Measurements from ENCODE around the gene CHTF8. TPM values are rescaled to one million over a fixed set of nuclear protein-coding genes. Genes with fewer than 3 reads are reported as not detected.

Gene CHTF8
- 58.0 and 69.9 TPM in 2 replicates for total RNA-seq (2014; rRNA removed; shearing (Covaris generic))
- polyA plus RNA-seq (2016; fragmentation: Nextera tagmentation; extraction: Ambion mirVana), result 56.7 and 57.7 TPM in 2 replicates

DNA sequence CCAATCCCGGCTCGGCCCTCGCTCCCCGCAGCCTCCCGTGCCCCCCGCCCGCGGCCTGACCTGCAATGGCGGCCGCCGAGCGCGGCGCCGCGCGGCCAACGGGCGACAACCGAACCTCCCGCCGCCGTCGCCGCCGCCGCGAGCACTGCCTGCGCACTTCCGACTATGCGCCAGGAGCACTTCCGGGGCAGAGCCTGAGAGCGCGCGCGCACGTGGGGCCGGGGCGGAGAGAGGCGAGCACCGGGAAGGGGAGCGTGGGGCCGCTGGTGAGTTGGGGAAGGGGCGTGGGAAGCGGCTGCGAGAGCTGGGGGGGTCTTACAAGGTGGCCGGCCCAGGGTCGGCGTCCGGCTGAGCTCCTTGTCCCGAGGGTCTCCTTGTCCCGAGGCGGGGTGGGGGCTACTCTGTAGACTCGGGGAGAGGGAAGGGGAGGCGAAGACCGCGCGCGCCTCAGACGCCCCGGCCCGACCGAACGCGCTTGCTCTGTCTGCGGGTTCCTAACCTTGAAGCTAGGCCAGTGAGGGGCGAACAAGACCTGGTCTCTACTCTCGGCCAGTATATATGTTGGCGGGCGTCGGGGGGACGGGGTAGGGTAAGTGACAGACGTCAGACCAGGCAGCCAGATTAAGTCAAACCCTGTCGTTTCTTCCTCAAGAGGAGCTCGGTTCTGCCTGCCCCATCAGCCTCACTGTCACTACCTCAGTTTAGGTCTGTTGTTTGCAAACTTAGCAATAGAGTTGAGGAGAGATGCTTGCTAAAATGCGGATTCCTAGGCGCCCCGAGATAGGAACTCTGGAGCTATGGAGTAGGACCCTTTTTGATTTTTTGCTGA lies at the start of gene CHTF8, which contains the start of gene UTP4:
Gene CHTF8, minus strand, starts transcription at position 165 of the 829 bp plus-strand sequence. CDS start 11,130 bp downstream, outside the sequence.
Gene UTP4, plus strand, starts transcription at position 226 of the 829 bp plus-strand sequence. CDS start 811 bp downstream, outside the sequence.
- Histone ChIP-seq H3K4me2 (ENCODE audit: unreplicated experiment) (peak within 1 kb of the TSS; percentile 94), H3K79me2 (ENCODE audit: insufficient read depth) (peaks cover 96% of the 10 kb centered on the region), H3K9me2 (ENCODE audit: insufficient read depth) (no peaks in the 10 kb centered on the region), H3K4me3 (peak within 1 kb of the TSS; percentile 98), H3K9ac (peak within 1 kb of the TSS; percentile 96), H3F3A (ENCODE audit: insufficient read depth) (peaks cover 19% of the 10 kb centered on the region), H2AFZ (peak within 1 kb of the TSS; percentile 84), H3K4me1 (ENCODE audit: insufficient read depth) (peaks cover 11% of the 10 kb centered on the region), H3K9me3 (ENCODE audit: low read depth) (no peaks in the 10 kb centered on the region), H3K27me3 (replicated peaks; ENCODE audit: insufficient read depth) (no peaks in the 10 kb centered on the region), H4K20me1 (ENCODE audit: insufficient read depth) (no peaks in the 10 kb centered on the region), H3K27ac (peak within 1 kb of the TSS; percentile 58), H3K36me3 (ENCODE audit: low read depth) (peaks cover 7% of the 10 kb centered on the region)
- DNase-seq, result peak; percentile 95
- TF ChIP-seq EZH2 (IDR thresholded peaks at IDR 0.05; ENCODE audit: insufficient read depth, poor library complexity, severe bottlenecking) (no peak), EZH2phosphoT487 (IDR thresholded peaks at IDR 0.05; ENCODE audit: insufficient read depth, low read depth) (no peak)
- 0 to 1% methylated on average over 44 to 72 of the region's 78 CpGs for WGBS, 2 experiments (ENCODE audit: low coverage in 1 of 2, low lambda C conversion rate in 2 of 2, missing lambda C conversion rate in 2 of 2)
- in situ Hi-C loops (cut with MboI), result no loop called here

GRCh38 chr16:69180011-69180338 lies 47.6 kb upstream of the CHTF8 start:
- Histone ChIP-seq H3K36me3 (ENCODE audit: low read depth) (no peaks in the 10 kb centered on the region), H3K9me3 (ENCODE audit: low read depth) (no peaks in the 10 kb centered on the region), H3K4me3 (no peak overlapping the region), H3K9ac (no peak overlapping the region), H3K9me2 (ENCODE audit: insufficient read depth) (no peaks in the 10 kb centered on the region), H2AFZ (no peak overlapping the region), H3K4me2 (ENCODE audit: unreplicated experiment) (peak overlapping the region; percentile 41), H3K27ac (peak overlapping the region; percentile 73), H3F3A (ENCODE audit: insufficient read depth) (peaks cover 23% of the 10 kb centered on the region), H3K27me3 (replicated peaks; ENCODE audit: insufficient read depth) (no peaks in the 10 kb centered on the region), H4K20me1 (ENCODE audit: insufficient read depth) (no peaks in the 10 kb centered on the region), H3K4me1 (ENCODE audit: insufficient read depth) (peaks cover 37% of the 10 kb centered on the region), H3K79me2 (ENCODE audit: insufficient read depth) (no peaks in the 10 kb centered on the region)
- in situ Hi-C loops (cut with MboI), result no loop called here
- DNase-seq, result no peak
- TF ChIP-seq EZH2 (IDR thresholded peaks at IDR 0.05; ENCODE audit: insufficient read depth, poor library complexity, severe bottlenecking), result no peak
- no peak for TF ChIP-seq EZH2phosphoT487 (IDR thresholded peaks at IDR 0.05; ENCODE audit: insufficient read depth, low read depth)

- in situ Hi-C loops (cut with MboI), result no loop called here
- Histone ChIP-seq H3K79me2 (ENCODE audit: insufficient read depth) (no peaks in the 10 kb centered on the region), H3K27ac (peak overlapping the region; percentile 73), H3K4me3 (peak overlapping the region; percentile 14; the same call in 1 of the 2 replicates), H3K9ac (peak overlapping the region; percentile 27), H2AFZ (no peak overlapping the region), H3K9me2 (ENCODE audit: insufficient read depth) (no peaks in the 10 kb centered on the region), H3K4me2 (ENCODE audit: unreplicated experiment) (peak overlapping the region; percentile 41), H3K36me3 (ENCODE audit: low read depth) (no peaks in the 10 kb centered on the region), H3K9me3 (ENCODE audit: low read depth) (no peaks in the 10 kb centered on the region), H3F3A (ENCODE audit: insufficient read depth) (peaks cover 24% of the 10 kb centered on the region), H3K27me3 (replicated peaks; ENCODE audit: insufficient read depth) (no peaks in the 10 kb centered on the region), H3K4me1 (ENCODE audit: insufficient read depth) (peaks cover 37% of the 10 kb centered on the region), H4K20me1 (ENCODE audit: insufficient read depth) (no peaks in the 10 kb centered on the region)
- WGBS, 2 experiments (ENCODE audit: low coverage in 1 of 2, low lambda C conversion rate in 2 of 2, missing lambda C conversion rate in 2 of 2), result 1 to 2% methylated on average over 6 of the region's 6 CpGs
- TF ChIP-seq EZH2 (IDR thresholded peaks at IDR 0.05; ENCODE audit: insufficient read depth, poor library complexity, severe bottlenecking), result no peak
- 0 out of 2 replicates have a peak, but pooled peaks have one; percentile 57 for TF ChIP-seq EZH2phosphoT487 (IDR thresholded peaks at IDR 0.05; ENCODE audit: insufficient read depth, low read depth)
- DNase-seq, result peak; percentile 89
Measured at GRCh38 chr16:69179328-69180010, 47.1 kb upstream of the CHTF8 start.

DNA sequence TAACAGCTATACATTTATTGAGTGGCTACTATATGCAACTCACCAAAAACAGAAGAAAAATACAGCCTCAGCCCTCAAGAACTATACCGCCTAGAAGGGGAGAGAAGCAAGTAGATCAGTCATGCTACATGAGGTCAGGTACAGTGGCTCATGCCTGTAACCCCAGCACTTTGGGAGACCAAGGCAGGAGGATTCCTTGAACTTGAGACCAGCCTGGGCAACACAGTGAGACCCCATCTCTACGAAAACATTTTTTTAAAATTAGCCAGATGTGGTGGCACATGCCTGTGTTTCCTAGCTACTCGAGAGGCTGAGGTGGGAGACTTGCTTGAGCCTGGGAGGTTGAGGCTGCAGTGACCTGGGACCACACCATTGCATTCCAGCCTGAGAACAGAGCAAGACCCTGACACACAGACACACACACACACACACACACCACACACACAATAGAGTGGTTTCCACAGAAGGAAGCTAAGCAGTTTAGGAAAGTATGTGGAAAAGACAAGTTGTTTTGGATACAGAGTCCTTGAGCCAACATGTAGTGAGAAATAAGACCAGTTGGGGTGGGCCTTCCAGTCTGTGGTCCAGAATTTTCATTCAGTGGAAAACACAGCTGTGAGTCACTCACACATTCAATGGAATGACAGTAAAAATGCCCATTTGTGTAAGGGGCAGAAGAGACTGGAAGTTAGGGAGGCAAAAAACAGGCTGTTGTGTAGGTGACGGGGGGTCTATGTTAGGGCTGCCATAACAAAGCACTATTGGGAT lies 43.8 kb upstream of the CHTF8 start:
- Histone ChIP-seq H3F3A (ENCODE audit: insufficient read depth) (peaks cover 53% of the 10 kb centered on the region), H2AFZ (no peak overlapping the region), H3K9me3 (ENCODE audit: low read depth) (no peaks in the 10 kb centered on the region), H3K27ac (peak overlapping the region; percentile 67), H3K9me2 (ENCODE audit: insufficient read depth) (no peaks in the 10 kb centered on the region), H3K36me3 (ENCODE audit: low read depth) (no peaks in the 10 kb centered on the region), H3K4me3 (no peak overlapping the region), H3K79me2 (ENCODE audit: insufficient read depth) (no peaks in the 10 kb centered on the region), H4K20me1 (ENCODE audit: insufficient read depth) (no peaks in the 10 kb centered on the region), H3K27me3 (replicated peaks; ENCODE audit: insufficient read depth) (no peaks in the 10 kb centered on the region), H3K4me2 (ENCODE audit: unreplicated experiment) (peak overlapping the region; percentile 35), H3K9ac (no peak overlapping the region), H3K4me1 (ENCODE audit: insufficient read depth) (peaks cover 52% of the 10 kb centered on the region)
- TF ChIP-seq EZH2 (IDR thresholded peaks at IDR 0.05; ENCODE audit: insufficient read depth, poor library complexity, severe bottlenecking) (no peak), EZH2phosphoT487 (IDR thresholded peaks at IDR 0.05; ENCODE audit: insufficient read depth, low read depth) (no peak)
- peak; percentile 85 for DNase-seq
- 48 to 51% methylated on average over 4 of the region's 4 CpGs for WGBS, 2 experiments (ENCODE audit: low coverage in 1 of 2, low lambda C conversion rate in 2 of 2, missing lambda C conversion rate in 2 of 2)
- in situ Hi-C loops (cut with MboI), result no loop called here
